KMS-11 (cell line): ENCODE data around the gene FOXN1.

Experiments
- H2AFZ ChIP-seq: fragments of 200-600 bp; sonication (generic); 2 replicates; pipeline ENCODE4 v1.6.1; 2016; ENCODE audit warnings: antibody characterized with exemption, mixed run types, low read depth
- H3K27ac ChIP-seq: fragments of 200-600 bp; sonication (generic); 2 replicates; pipeline ENCODE4 v1.6.1; 2016; ENCODE audit warnings: mild to moderate bottlenecking, mixed run types
- H3K27me3 ChIP-seq: fragments of 200-600 bp; sonication (generic); 2 replicates; pipeline ENCODE4 v1.6.1; 2017; ENCODE audit warnings: mild to moderate bottlenecking, low read depth, mixed run types, moderate library complexity; ENCODE audit not compliant: insufficient read depth
- H3K36me3 ChIP-seq: fragments of 200-600 bp; sonication (generic); 2 replicates; pipeline ENCODE4 v1.6.1; 2017; ENCODE audit warnings: mild to moderate bottlenecking, mixed run types; ENCODE audit not compliant: insufficient read depth
- H3K4me1 ChIP-seq: fragments of 200-600 bp; sonication (generic); 2 replicates; pipeline ENCODE4 v1.6.1; 2016; ENCODE audit warnings: mild to moderate bottlenecking, low read depth, mixed run types; ENCODE audit not compliant: poor library complexity, severe bottlenecking
- H3K4me2 ChIP-seq: fragments of 200-600 bp; sonication (generic); 2 replicates; pipeline ENCODE4 v1.7.0; 2016; ENCODE audit warnings: mild to moderate bottlenecking, mixed run types
- H3K4me3 ChIP-seq: fragments of 200-600 bp; sonication (generic); IDR thresholded peaks from 2 replicates; pipeline ENCODE4 v1.6.1; 2017; ENCODE audit warnings: low read depth, low read length, mixed read lengths; ENCODE audit not compliant: insufficient read depth
- H3K79me2 ChIP-seq: fragments of 200-600 bp; sonication (generic); 2 replicates; pipeline ENCODE4 v1.6.1; 2016; ENCODE audit warnings: low read depth, mixed run types; ENCODE audit not compliant: insufficient read depth
- H3K9ac ChIP-seq: fragments of 200-600 bp; sonication (generic); 2 replicates; pipeline ENCODE4 v1.6.1; 2016; ENCODE audit warnings: mild to moderate bottlenecking, mixed run types
- H4K20me1 ChIP-seq: fragments of 200-600 bp; sonication (generic); 2 replicates; pipeline ENCODE4 v1.6.1; 2016; ENCODE audit warnings: mild to moderate bottlenecking, mixed run types; ENCODE audit not compliant: insufficient read depth
- CTCF ChIP-seq: fragments of 200-600 bp; sonication (generic); conservative IDR thresholded peaks from 2 replicates; pipeline ENCODE4 v1.6.1; 2017; ENCODE audit warnings: low read depth, mild to moderate bottlenecking, antibody characterized with exemption, low read length, moderate library complexity, mixed read lengths

Gene FOXN1

GRCh38 chr17:28488533-28489276, 17.4 kb upstream of the FOXN1 start:
- H2AFZ ChIP-seq: no peak overlapping the region
- no peaks in the 10 kb centered on the region for H3K36me3 ChIP-seq
- H4K20me1 ChIP-seq: no peaks in the 10 kb centered on the region
- no peak overlapping the region for H3K9ac ChIP-seq
- H3K79me2 ChIP-seq: no peaks in the 10 kb centered on the region
- H3K27me3 ChIP-seq: peaks cover 19% of the 10 kb centered on the region
- no peaks in the 10 kb centered on the region for H3K4me1 ChIP-seq
- no peak for TF ChIP-seq CTCF
- no peak overlapping the region for H3K4me2 ChIP-seq
- no peak overlapping the region for H3K4me3 ChIP-seq
- H3K27ac ChIP-seq: no peak overlapping the region

- Histone ChIP-seq H2AFZ (no peak overlapping the region), H3K4me1 (peaks cover under 1% of the 10 kb centered on the region), H4K20me1 (no peaks in the 10 kb centered on the region), H3K36me3 (no peaks in the 10 kb centered on the region), H3K79me2 (no peaks in the 10 kb centered on the region), H3K4me2 (no peak overlapping the region), H3K9ac (no peak overlapping the region), H3K27ac (no peak overlapping the region), H3K27me3 (peaks cover 19% of the 10 kb centered on the region), H3K4me3 (no peak overlapping the region)
- TF ChIP-seq CTCF: no peak
Measured at GRCh38 chr17:28491286-28491685, 14.9 kb upstream of the FOXN1 start.

GRCh38 chr17:28491860-28492259, 14.3 kb upstream of the FOXN1 start:
- TF ChIP-seq CTCF: no peak
- H3K4me1 ChIP-seq: peaks cover 4% of the 10 kb centered on the region
- no peak overlapping the region for H2AFZ ChIP-seq
- H3K27ac ChIP-seq: no peak overlapping the region
- no peak overlapping the region for H3K9ac ChIP-seq
- no peaks in the 10 kb centered on the region for H3K79me2 ChIP-seq
- no peaks in the 10 kb centered on the region for H4K20me1 ChIP-seq
- H3K4me3 ChIP-seq: no peak overlapping the region
- no peak overlapping the region for H3K4me2 ChIP-seq
- no peaks in the 10 kb centered on the region for H3K36me3 ChIP-seq
- peaks cover 19% of the 10 kb centered on the region for H3K27me3 ChIP-seq

- no peak overlapping the region for H3K9ac ChIP-seq
- H3K4me1 ChIP-seq: peaks cover 4% of the 10 kb centered on the region
- H2AFZ ChIP-seq: no peak overlapping the region
- H3K4me2 ChIP-seq: no peak overlapping the region
- no peak overlapping the region for H3K27ac ChIP-seq
- peaks cover 19% of the 10 kb centered on the region for H3K27me3 ChIP-seq
- no peaks in the 10 kb centered on the region for H4K20me1 ChIP-seq
- TF ChIP-seq CTCF: no peak
- H3K79me2 ChIP-seq: no peaks in the 10 kb centered on the region
- no peak overlapping the region for H3K4me3 ChIP-seq
- no peaks in the 10 kb centered on the region for H3K36me3 ChIP-seq
Measured at GRCh38 chr17:28492352-28493310, 13.5 kb upstream of the FOXN1 start.
